ENCODE data around the gene TMEM175.

- TF ChIP-seq, protein P1, sequence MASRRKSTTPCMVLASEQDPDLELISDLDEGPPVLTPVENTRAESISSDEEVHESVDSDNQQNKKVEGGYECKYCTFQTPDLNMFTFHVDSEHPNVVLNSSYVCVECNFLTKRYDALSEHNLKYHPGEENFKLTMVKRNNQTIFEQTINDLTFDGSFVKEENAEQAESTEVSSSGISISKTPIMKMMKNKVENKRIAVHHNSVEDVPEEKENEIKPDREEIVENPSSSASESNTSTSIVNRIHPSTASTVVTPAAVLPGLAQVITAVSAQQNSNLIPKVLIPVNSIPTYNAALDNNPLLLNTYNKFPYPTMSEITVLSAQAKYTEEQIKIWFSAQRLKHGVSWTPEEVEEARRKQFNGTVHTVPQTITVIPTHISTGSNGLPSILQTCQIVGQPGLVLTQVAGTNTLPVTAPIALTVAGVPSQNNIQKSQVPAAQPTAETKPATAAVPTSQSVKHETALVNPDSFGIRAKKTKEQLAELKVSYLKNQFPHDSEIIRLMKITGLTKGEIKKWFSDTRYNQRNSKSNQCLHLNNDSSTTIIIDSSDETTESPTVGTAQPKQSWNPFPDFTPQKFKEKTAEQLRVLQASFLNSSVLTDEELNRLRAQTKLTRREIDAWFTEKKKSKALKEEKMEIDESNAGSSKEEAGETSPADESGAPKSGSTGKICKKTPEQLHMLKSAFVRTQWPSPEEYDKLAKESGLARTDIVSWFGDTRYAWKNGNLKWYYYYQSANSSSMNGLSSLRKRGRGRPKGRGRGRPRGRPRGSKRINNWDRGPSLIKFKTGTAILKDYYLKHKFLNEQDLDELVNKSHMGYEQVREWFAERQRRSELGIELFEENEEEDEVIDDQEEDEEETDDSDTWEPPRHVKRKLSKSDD (CRISPR knock-in tag; IDR thresholded peaks at IDR 0.05; ENCODE audit: low read depth): no peak
- TF ChIP-seq POLR2A (IDR thresholded peaks at IDR 0.05; ENCODE audit: insufficient read depth in 1 of 2, low read depth in 2 of 2, low read length in 2 of 2): no peak
Measured at GRCh38 chr4:947491-947971, 15.3 kb downstream of the TMEM175 start.

All from HepG2 (cell line).